GM08714 (cell line): ENCODE measurements around the gene WFIKKN1.
A peak's percentile ranks its signal among the peaks of the same experiment; 100 is the strongest.

Experiments used
- H3K4me3 ChIP-seq: fragments of 200-500 bp; sonication (Bioruptor generic); 2 replicates; pipeline ENCODE4 v1.5.1; 2014; ENCODE audit warnings: mild to moderate bottlenecking, low read length, inconsistent platforms
- ZNF274 ChIP-seq: IDR thresholded peaks from 2 replicates; pipeline ENCODE4 v1.6.1; 2012; ENCODE audit warnings: mild to moderate bottlenecking, low read depth, low read length

WFIKKN1 gene

GRCh38 chr16:646679-647172 is 15.9 kb downstream of the WFIKKN1 start:
- TF ChIP-seq ZNF274, result no peak
- no peak overlapping the region for H3K4me3 ChIP-seq

- no peak overlapping the region for H3K4me3 ChIP-seq
- no peak for TF ChIP-seq ZNF274
Measured at GRCh38 chr16:647173-647902, 16.6 kb downstream of the WFIKKN1 start.

GRCh38 chr16:648071-648780 is 17.4 kb downstream of the WFIKKN1 start:
- H3K4me3 ChIP-seq, result peak overlapping the region; percentile 75; the same call in 1 of the 2 replicates
- no peak for TF ChIP-seq ZNF274

GRCh38 chr16:648781-649589 is 18.2 kb downstream of the WFIKKN1 start, which contains the start of gene WDR90:
Gene WDR90 (plus strand): TSS chr16:649365. CDS start chr16:649417, 52 bp downstream.
- no peak for TF ChIP-seq ZNF274
- H3K4me3 ChIP-seq, result peak within 1 kb of the TSS; percentile 75

GRCh38 chr16:649631-650030 is 18.8 kb downstream of the WFIKKN1 start:
- H3K4me3 ChIP-seq, result peak overlapping the region; percentile 75; the same call in 1 of the 2 replicates
- TF ChIP-seq ZNF274, result no peak

- no peak overlapping the region for H3K4me3 ChIP-seq
Measured at GRCh38 chr16:651844-652243, 21.1 kb downstream of the WFIKKN1 start.

GRCh38 chr16:652454-653305 is 21.9 kb downstream of the WFIKKN1 start:
- H3K4me3 ChIP-seq, result no peak overlapping the region
- TF ChIP-seq ZNF274, result no peak

More at GRCh38 chr16:651844-652243, 21.1 kb downstream of the WFIKKN1 start:
- no peak for TF ChIP-seq ZNF274

- no peak for TF ChIP-seq ZNF274
- no peak overlapping the region for H3K4me3 ChIP-seq
Measured at GRCh38 chr16:654034-654433, 23.2 kb downstream of the WFIKKN1 start.

GRCh38 chr16:657487-657886 is 26.7 kb downstream of the WFIKKN1 start:
- TF ChIP-seq ZNF274, result no peak
- no peak overlapping the region for H3K4me3 ChIP-seq

GRCh38 chr16:658679-659571 is 28.1 kb downstream of the WFIKKN1 start:
- no peak overlapping the region for H3K4me3 ChIP-seq
- no peak for TF ChIP-seq ZNF274

GRCh38 chr16:659618-660017 is 28.8 kb downstream of the WFIKKN1 start:
- no peak for TF ChIP-seq ZNF274
- H3K4me3 ChIP-seq, result no peak overlapping the region

- no peak for TF ChIP-seq ZNF274
- no peak overlapping the region for H3K4me3 ChIP-seq
Measured at GRCh38 chr16:660132-660458, 29.3 kb downstream of the WFIKKN1 start.
